HepG2 (cell line): ENCODE measurements around the gene PALM3. TPM values are rescaled to one million over a fixed set of nuclear protein-coding genes. Genes with fewer than 3 reads are reported as not detected.

ENCODE experiments used
- ARNT ChIP-seq: fragments of 450-650 bp; IDR thresholded peaks from 2 replicates; pipeline ENCODE4 v1.6.1; 2017
- CHD4 ChIP-seq: fragments of 200-600 bp; sonication (generic); IDR thresholded peaks from 2 replicates; pipeline ENCODE4 v1.7.0; 2017; ENCODE audit warnings: mild to moderate bottlenecking, low read length, borderline replicate concordance
- DMAP1 ChIP-seq: IDR thresholded peaks from 2 replicates; pipeline ENCODE4 v1.6.1; 2016
- GZF1 ChIP-seq: sonication (generic); formaldehyde crosslinking; IDR thresholded peaks from 2 replicates; pipeline ENCODE4 v1.5.1; 2020; ENCODE audit warnings: mild to moderate bottlenecking, missing genetic modification reagents
- MAX ChIP-seq: IDR thresholded peaks from 2 replicates; pipeline ENCODE4 v1.6.1; 2012; ENCODE audit warnings: inconsistent platforms
- RXRB ChIP-seq: IDR thresholded peaks from 2 replicates; pipeline ENCODE4 v1.6.1; 2016; ENCODE audit warnings: borderline replicate concordance, missing genetic modification reagents, missing compliant biosample characterization
- TBL1XR1 ChIP-seq: fragments of 150-350 bp; IDR thresholded peaks from 2 replicates; pipeline ENCODE4 v1.6.1; 2014; ENCODE audit warnings: borderline replicate concordance, low read length; ENCODE audit not compliant: partially characterized antibody
- U2AF2 ChIP-seq: fragments of 200-400 bp; formaldehyde crosslinking; IDR thresholded peaks from 2 replicates; pipeline ENCODE4 v1.6.1; 2017; ENCODE audit warnings: low read depth, mild to moderate bottlenecking, low read length
- ZBTB20 ChIP-seq: sonication (generic); formaldehyde crosslinking; IDR thresholded peaks from 2 replicates; pipeline ENCODE4 v1.8.1; 2023; ENCODE audit warnings: missing genetic modification reagents, low read depth, mild to moderate bottlenecking, borderline replicate concordance
- ZNF572 ChIP-seq: sonication (generic); formaldehyde crosslinking; IDR thresholded peaks from 2 replicates; pipeline ENCODE4 v1.5.1; 2020; ENCODE audit warnings: mild to moderate bottlenecking, missing genetic modification reagents
- ZNF577 ChIP-seq: sonication (generic); formaldehyde crosslinking; IDR thresholded peaks from 2 replicates; pipeline ENCODE4 v1.4.0; 2020; ENCODE audit warnings: mild to moderate bottlenecking, low read depth, missing genetic modification reagents, borderline replicate concordance
- ZNF780A ChIP-seq: sonication (generic); formaldehyde crosslinking; IDR thresholded peaks from 2 replicates; pipeline ENCODE4 v1.8.0; 2022; ENCODE audit warnings: mild to moderate bottlenecking, missing genetic modification reagents, moderate library complexity
- ZSCAN29 ChIP-seq: sonication (generic); formaldehyde crosslinking; conservative IDR thresholded peaks from 2 replicates; pipeline ENCODE4 v1.4.0; 2020; ENCODE audit warnings: mild to moderate bottlenecking, missing genetic modification reagents
- ZUFSP ChIP-seq: sonication (generic); formaldehyde crosslinking; IDR thresholded peaks from 2 replicates; pipeline ENCODE4 v1.9.0; 2021; ENCODE audit warnings: missing genetic modification reagents, mild to moderate bottlenecking, borderline replicate concordance
- polyA plus RNA-seq, 8 experiments: library from polyadenylated mRNA; depleted of rRNA in 3 of 8; stranded (reverse) in 7 of 8; unstranded in 1 of 8; fragments of >200 nt; fragmentation: Illumina TruSeq in 4 of 8; extraction: Trizol in 4 of 8; gene quantifications; 2 replicates each; pipeline versions ENCODE4 v1.2.1 to v1.2.3, GENCODE V29; 2011 to 2016; ENCODE audit warnings: low read depth in 4 of 8, missing spikeins in 1 of 8, mixed read lengths in 1 of 8; ENCODE audit not compliant: insufficient read depth in 1 of 8
- total RNA-seq, 5 experiments: library from RNA; depleted of rRNA; stranded (reverse); fragments of >200 nt; fragmentation: Illumina TruSeq; extraction: Trizol; gene quantifications; 2 replicates each; pipeline ENCODE4 v1.2.3, GENCODE V29; 2016; ENCODE audit warnings: low read depth in 1 of 5
- TF ChIP-seq, protein P1 (sequence below): sonication (generic); formaldehyde crosslinking; IDR thresholded peaks from 2 replicates; pipeline ENCODE4 v1.4.0; 2020; ENCODE audit warnings: mild to moderate bottlenecking, missing genetic modification reagents
- TF ChIP-seq, protein P2 (sequence below): sonication (generic); formaldehyde crosslinking; IDR thresholded peaks from 2 replicates; pipeline ENCODE4 v1.4.0; 2020; ENCODE audit warnings: missing genetic modification reagents
- TF ChIP-seq, protein P3 (sequence below): sonication (generic); formaldehyde crosslinking; IDR thresholded peaks from 2 replicates; pipeline ENCODE4 v1.4.0; 2020; ENCODE audit warnings: mild to moderate bottlenecking, missing genetic modification reagents
- TF ChIP-seq, protein P4 (sequence below): sonication (generic); formaldehyde crosslinking; IDR thresholded peaks from 2 replicates; pipeline ENCODE4 v1.4.0; 2020; ENCODE audit warnings: mild to moderate bottlenecking, missing genetic modification reagents

PALM3 gene
- total and polyA plus RNA-seq, 2 of the 13 experiments (the other 11 are each of a cell fraction or from before 2014, with no cell fraction given), result 0.79 to 2.4 TPM

DNA sequence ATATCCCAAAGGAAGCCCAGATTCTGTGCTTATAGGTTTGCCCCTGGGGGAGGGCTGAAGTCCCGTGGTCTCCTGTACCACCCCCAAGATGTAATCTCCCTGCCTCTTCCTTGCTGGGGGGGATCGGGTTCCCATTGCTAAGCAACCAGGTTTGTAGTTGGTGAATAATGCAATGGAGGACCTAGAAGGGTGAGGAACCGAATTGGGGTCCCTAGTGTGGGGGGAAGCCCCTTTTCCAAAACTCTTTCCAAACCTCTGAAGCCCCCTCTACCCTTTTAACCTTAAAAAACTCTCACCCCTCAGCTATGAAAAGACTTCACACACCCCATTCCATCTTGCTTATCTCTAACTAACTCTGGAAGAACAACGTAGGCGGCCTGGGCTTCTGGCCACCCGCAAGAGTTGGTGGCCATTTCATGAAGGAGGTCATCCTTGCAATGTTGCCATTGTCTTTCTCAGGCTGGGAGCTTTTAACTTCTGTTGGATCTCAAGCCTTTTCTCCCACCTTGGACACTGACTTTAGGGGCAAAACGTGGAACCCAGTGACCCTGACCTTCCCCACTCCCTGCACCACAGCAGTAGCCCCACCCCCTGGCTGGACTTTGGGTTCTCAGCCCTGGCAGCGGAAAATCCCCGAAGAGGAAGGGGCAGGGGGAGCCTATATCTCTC lies 661 bp downstream of the PALM3 start (continued):
- TF ChIP-seq ZSCAN29 (CRISPR knock-in tag) (no peak), ZNF577 (CRISPR knock-in tag) (no peak), TBL1XR1 (no peak), ZNF780A (CRISPR knock-in tag) (no peak), ZUFSP (no peak), ZNF572 (CRISPR knock-in tag) (no peak), GZF1 (CRISPR knock-in tag) (no peak), CHD4 (0 out of 2 replicates have a peak, but pooled peaks have one; percentile 0), MAX (no peak), U2AF2 (no peak), ARNT (no peak), ZBTB20 (CRISPR knock-in tag) (no peak), DMAP1 (CRISPR knock-in tag) (no peak), RXRB (peak; percentile 56; the same call in 1 of the 2 replicates)
- TF ChIP-seq, protein P1, sequence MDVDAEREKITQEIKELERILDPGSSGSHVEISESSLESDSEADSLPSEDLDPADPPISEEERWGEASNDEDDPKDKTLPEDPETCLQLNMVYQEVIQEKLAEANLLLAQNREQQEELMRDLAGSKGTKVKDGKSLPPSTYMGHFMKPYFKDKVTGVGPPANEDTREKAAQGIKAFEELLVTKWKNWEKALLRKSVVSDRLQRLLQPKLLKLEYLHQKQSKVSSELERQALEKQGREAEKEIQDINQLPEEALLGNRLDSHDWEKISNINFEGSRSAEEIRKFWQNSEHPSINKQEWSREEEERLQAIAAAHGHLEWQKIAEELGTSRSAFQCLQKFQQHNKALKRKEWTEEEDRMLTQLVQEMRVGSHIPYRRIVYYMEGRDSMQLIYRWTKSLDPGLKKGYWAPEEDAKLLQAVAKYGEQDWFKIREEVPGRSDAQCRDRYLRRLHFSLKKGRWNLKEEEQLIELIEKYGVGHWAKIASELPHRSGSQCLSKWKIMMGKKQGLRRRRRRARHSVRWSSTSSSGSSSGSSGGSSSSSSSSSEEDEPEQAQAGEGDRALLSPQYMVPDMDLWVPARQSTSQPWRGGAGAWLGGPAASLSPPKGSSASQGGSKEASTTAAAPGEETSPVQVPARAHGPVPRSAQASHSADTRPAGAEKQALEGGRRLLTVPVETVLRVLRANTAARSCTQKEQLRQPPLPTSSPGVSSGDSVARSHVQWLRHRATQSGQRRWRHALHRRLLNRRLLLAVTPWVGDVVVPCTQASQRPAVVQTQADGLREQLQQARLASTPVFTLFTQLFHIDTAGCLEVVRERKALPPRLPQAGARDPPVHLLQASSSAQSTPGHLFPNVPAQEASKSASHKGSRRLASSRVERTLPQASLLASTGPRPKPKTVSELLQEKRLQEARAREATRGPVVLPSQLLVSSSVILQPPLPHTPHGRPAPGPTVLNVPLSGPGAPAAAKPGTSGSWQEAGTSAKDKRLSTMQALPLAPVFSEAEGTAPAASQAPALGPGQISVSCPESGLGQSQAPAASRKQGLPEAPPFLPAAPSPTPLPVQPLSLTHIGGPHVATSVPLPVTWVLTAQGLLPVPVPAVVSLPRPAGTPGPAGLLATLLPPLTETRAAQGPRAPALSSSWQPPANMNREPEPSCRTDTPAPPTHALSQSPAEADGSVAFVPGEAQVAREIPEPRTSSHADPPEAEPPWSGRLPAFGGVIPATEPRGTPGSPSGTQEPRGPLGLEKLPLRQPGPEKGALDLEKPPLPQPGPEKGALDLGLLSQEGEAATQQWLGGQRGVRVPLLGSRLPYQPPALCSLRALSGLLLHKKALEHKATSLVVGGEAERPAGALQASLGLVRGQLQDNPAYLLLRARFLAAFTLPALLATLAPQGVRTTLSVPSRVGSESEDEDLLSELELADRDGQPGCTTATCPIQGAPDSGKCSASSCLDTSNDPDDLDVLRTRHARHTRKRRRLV (CRISPR knock-in tag), result 0 out of 2 replicates have a peak, but pooled peaks have one; percentile 5
- TF ChIP-seq, protein P2, sequence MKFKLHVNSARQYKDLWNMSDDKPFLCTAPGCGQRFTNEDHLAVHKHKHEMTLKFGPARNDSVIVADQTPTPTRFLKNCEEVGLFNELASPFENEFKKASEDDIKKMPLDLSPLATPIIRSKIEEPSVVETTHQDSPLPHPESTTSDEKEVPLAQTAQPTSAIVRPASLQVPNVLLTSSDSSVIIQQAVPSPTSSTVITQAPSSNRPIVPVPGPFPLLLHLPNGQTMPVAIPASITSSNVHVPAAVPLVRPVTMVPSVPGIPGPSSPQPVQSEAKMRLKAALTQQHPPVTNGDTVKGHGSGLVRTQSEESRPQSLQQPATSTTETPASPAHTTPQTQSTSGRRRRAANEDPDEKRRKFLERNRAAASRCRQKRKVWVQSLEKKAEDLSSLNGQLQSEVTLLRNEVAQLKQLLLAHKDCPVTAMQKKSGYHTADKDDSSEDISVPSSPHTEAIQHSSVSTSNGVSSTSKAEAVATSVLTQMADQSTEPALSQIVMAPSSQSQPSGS (CRISPR knock-in tag), result no peak
- TF ChIP-seq, protein P3, sequence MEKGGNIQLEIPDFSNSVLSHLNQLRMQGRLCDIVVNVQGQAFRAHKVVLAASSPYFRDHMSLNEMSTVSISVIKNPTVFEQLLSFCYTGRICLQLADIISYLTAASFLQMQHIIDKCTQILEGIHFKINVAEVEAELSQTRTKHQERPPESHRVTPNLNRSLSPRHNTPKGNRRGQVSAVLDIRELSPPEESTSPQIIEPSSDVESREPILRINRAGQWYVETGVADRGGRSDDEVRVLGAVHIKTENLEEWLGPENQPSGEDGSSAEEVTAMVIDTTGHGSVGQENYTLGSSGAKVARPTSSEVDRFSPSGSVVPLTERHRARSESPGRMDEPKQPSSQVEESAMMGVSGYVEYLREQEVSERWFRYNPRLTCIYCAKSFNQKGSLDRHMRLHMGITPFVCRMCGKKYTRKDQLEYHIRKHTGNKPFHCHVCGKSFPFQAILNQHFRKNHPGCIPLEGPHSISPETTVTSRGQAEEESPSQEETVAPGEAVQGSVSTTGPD (CRISPR knock-in tag), result no peak
- TF ChIP-seq, protein P4, sequence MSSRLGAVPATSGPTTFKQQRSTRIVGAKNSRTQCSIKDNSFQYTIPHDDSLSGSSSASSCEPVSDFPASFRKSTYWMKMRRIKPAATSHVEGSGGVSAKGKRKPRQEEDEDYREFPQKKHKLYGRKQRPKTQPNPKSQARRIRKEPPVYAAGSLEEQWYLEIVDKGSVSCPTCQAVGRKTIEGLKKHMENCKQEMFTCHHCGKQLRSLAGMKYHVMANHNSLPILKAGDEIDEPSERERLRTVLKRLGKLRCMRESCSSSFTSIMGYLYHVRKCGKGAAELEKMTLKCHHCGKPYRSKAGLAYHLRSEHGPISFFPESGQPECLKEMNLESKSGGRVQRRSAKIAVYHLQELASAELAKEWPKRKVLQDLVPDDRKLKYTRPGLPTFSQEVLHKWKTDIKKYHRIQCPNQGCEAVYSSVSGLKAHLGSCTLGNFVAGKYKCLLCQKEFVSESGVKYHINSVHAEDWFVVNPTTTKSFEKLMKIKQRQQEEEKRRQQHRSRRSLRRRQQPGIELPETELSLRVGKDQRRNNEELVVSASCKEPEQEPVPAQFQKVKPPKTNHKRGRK (CRISPR knock-in tag), result no peak
